HepG2 (cell line): ENCODE results near the gene VAMP8. TPM values are rescaled to one million over a fixed set of nuclear protein-coding genes. Genes with fewer than 3 reads are reported as not detected.

ENCODE experiments used
- BRD4 ChIP-seq: sonication (generic); formaldehyde crosslinking; IDR thresholded peaks from 2 replicates; pipeline ENCODE4 v1.4.0; 2020; ENCODE audit warnings: missing genetic modification reagents
- CBFB ChIP-seq: sonication (generic); formaldehyde crosslinking; IDR thresholded peaks from 2 replicates; pipeline ENCODE4 v1.4.0; 2020; ENCODE audit warnings: missing genetic modification reagents
- CENPBD1 ChIP-seq: sonication (generic); formaldehyde crosslinking; IDR thresholded peaks from 2 replicates; pipeline ENCODE4 v1.8.0; 2022; ENCODE audit warnings: missing genetic modification reagents, low read depth, mild to moderate bottlenecking, borderline replicate concordance
- ERF ChIP-seq: IDR thresholded peaks from 2 replicates; pipeline ENCODE4 v1.6.1; 2018; ENCODE audit warnings: missing biosample characterization, missing genetic modification reagents
- KDM5A ChIP-seq: fragments of 200-600 bp; sonication (generic); IDR thresholded peaks from 2 replicates; pipeline ENCODE4 v1.7.0; 2018; ENCODE audit warnings: antibody characterized with exemption, mild to moderate bottlenecking, low read length, borderline replicate concordance
- KLF16 ChIP-seq, 2 experiments: sonication (generic) in 1 of 2; formaldehyde crosslinking in 1 of 2; IDR thresholded peaks; 2 replicates each; pipeline versions ENCODE4 v1.6.1 to v1.8.0; 2016 to 2023; ENCODE audit warnings: missing genetic modification reagents in 2 of 2, missing compliant biosample characterization in 1 of 2
- MIER2 ChIP-seq: IDR thresholded peaks from 2 replicates; pipeline ENCODE4 v1.6.1; 2016; ENCODE audit warnings: missing biosample characterization, missing genetic modification reagents
- NFYC ChIP-seq: IDR thresholded peaks from 2 replicates; pipeline ENCODE4 v1.6.1; 2016; ENCODE audit warnings: missing genetic modification reagents, missing compliant biosample characterization
- SOX13 ChIP-seq, 3 experiments: fragments of 450-650 bp in 1 of 3; sonication (generic) in 1 of 3; formaldehyde crosslinking in 1 of 3; IDR thresholded peaks in 2 of 3; conservative IDR thresholded peaks in 1 of 3; 2 replicates each; pipeline versions ENCODE4 v1.5.0 to v1.6.1; 2016 to 2020; ENCODE audit warnings: antibody characterized with exemption in 1 of 3, mild to moderate bottlenecking in 1 of 3, missing compliant biosample characterization in 1 of 3, missing genetic modification reagents in 1 of 3, moderate library complexity in 1 of 3
- STAT5B ChIP-seq: sonication (generic); formaldehyde crosslinking; IDR thresholded peaks from 2 replicates; pipeline ENCODE4 v1.4.0; 2020; ENCODE audit warnings: missing genetic modification reagents
- THAP8 ChIP-seq: sonication (generic); formaldehyde crosslinking; IDR thresholded peaks from 2 replicates; pipeline ENCODE4 v1.5.1; 2020; ENCODE audit warnings: missing genetic modification reagents, mild to moderate bottlenecking, borderline replicate concordance
- U2AF2 ChIP-seq: fragments of 200-400 bp; formaldehyde crosslinking; IDR thresholded peaks from 2 replicates; pipeline ENCODE4 v1.6.1; 2017; ENCODE audit warnings: low read depth, mild to moderate bottlenecking, low read length
- ZFP41 ChIP-seq: sonication (generic); formaldehyde crosslinking; IDR thresholded peaks from 2 replicates; pipeline ENCODE4 v1.4.0; 2020; ENCODE audit warnings: mild to moderate bottlenecking, missing genetic modification reagents, borderline replicate concordance
- ZNF205 ChIP-seq: IDR thresholded peaks from 2 replicates; pipeline ENCODE4 v1.6.1; 2018; ENCODE audit warnings: missing biosample characterization, missing genetic modification reagents
- ZNF367 ChIP-seq: sonication (generic); formaldehyde crosslinking; IDR thresholded peaks from 2 replicates; pipeline ENCODE4 v1.4.0; 2020; ENCODE audit warnings: missing genetic modification reagents, borderline replicate concordance
- ZNF44 ChIP-seq: sonication (generic); formaldehyde crosslinking; IDR thresholded peaks from 2 replicates; pipeline ENCODE4 v1.5.1; 2020; ENCODE audit warnings: mild to moderate bottlenecking, missing genetic modification reagents
- ZNF510 ChIP-seq: sonication (generic); formaldehyde crosslinking; IDR thresholded peaks from 2 replicates; pipeline ENCODE4 v1.4.0; 2020; ENCODE audit warnings: low read depth, mild to moderate bottlenecking, missing genetic modification reagents
- ZNF550 ChIP-seq: sonication (generic); formaldehyde crosslinking; IDR thresholded peaks from 2 replicates; pipeline ENCODE4 v1.4.0; 2020; ENCODE audit warnings: mild to moderate bottlenecking, missing genetic modification reagents, borderline replicate concordance
- ZNF552 ChIP-seq: sonication (generic); formaldehyde crosslinking; IDR thresholded peaks from 2 replicates; pipeline ENCODE4 v1.9.0; 2022; ENCODE audit warnings: missing genetic modification reagents, mild to moderate bottlenecking, borderline replicate concordance
- ZNF674 ChIP-seq: sonication (generic); formaldehyde crosslinking; IDR thresholded peaks from 2 replicates; pipeline ENCODE4 v1.5.0; 2020; ENCODE audit warnings: low read depth, mild to moderate bottlenecking, missing genetic modification reagents
- ZNF781 ChIP-seq: sonication (generic); formaldehyde crosslinking; IDR thresholded peaks from 2 replicates; pipeline ENCODE4 v1.5.1; 2020; ENCODE audit warnings: borderline replicate concordance, mild to moderate bottlenecking, missing genetic modification reagents; ENCODE audit errors: not compliant biosample characterization
- ZNF782 ChIP-seq: sonication (generic); formaldehyde crosslinking; IDR thresholded peaks from 2 replicates; pipeline ENCODE4 v1.4.0; 2020; ENCODE audit warnings: missing genetic modification reagents, mild to moderate bottlenecking, borderline replicate concordance
- ZSCAN9 ChIP-seq: IDR thresholded peaks from 2 replicates; pipeline ENCODE4 v1.6.1; 2016; ENCODE audit warnings: borderline replicate concordance
- polyA plus RNA-seq, 8 experiments: library from polyadenylated mRNA; depleted of rRNA in 3 of 8; stranded (reverse) in 7 of 8; unstranded in 1 of 8; fragments of >200 nt; fragmentation: Illumina TruSeq in 4 of 8; extraction: Trizol in 4 of 8; gene quantifications; 2 replicates each; pipeline versions ENCODE4 v1.2.1 to v1.2.3, GENCODE V29; 2011 to 2016; ENCODE audit warnings: low read depth in 4 of 8, missing spikeins in 1 of 8, mixed read lengths in 1 of 8; ENCODE audit not compliant: insufficient read depth in 1 of 8
- total RNA-seq, 5 experiments: library from RNA; depleted of rRNA; stranded (reverse); fragments of >200 nt; fragmentation: Illumina TruSeq; extraction: Trizol; gene quantifications; 2 replicates each; pipeline ENCODE4 v1.2.3, GENCODE V29; 2016; ENCODE audit warnings: low read depth in 1 of 5
- TF ChIP-seq, protein P1 (sequence below): sonication (generic); formaldehyde crosslinking; IDR thresholded peaks from 2 replicates; pipeline ENCODE4 v1.8.1; 2023; ENCODE audit warnings: missing genetic modification reagents, inconsistent platforms, borderline replicate concordance
- TF ChIP-seq, protein P2 (sequence below): sonication (generic); formaldehyde crosslinking; IDR thresholded peaks from 2 replicates; pipeline ENCODE4 v1.4.0; 2020; ENCODE audit warnings: low read depth, mild to moderate bottlenecking, missing genetic modification reagents

VAMP8 gene
- total and polyA plus RNA-seq, 2 of the 13 experiments (the other 11 are each of a cell fraction or from before 2014, with no cell fraction given) = 83.3 to 157 TPM

- TF ChIP-seq THAP8 (no peak), MIER2 (CRISPR knock-in tag) (0 out of 2 replicates have a peak, but pooled peaks have one; percentile 17), CENPBD1 (CRISPR knock-in tag) (no peak), ZNF510 (CRISPR knock-in tag) (no peak), SOX13 (IDR thresholded peaks at IDR 0.05) (no peak), SOX13 (CRISPR knock-in tag; conservative IDR thresholded peaks at IDR 0.05 in 1 of 2, IDR thresholded peaks at IDR 0.05 in 1 of 2) (peak in 1 of 2 experiments; percentile 40; a peak in 2 of 4 replicates), ZFP41 (CRISPR knock-in tag) (0 out of 2 replicates have a peak, but pooled peaks have one; percentile 69), ZNF205 (peak; percentile 61; the same call in 1 of the 2 replicates), NFYC (CRISPR knock-in tag) (0 out of 2 replicates have a peak, but pooled peaks have one; percentile 10), ZNF782 (no peak; the same call in 1 of the 2 replicates), ZNF550 (CRISPR knock-in tag) (no peak), ZNF674 (CRISPR knock-in tag) (no peak), KDM5A (peak; percentile 46; the same call in 1 of the 2 replicates), STAT5B (no peak), CBFB (no peak), ZNF552 (CRISPR knock-in tag) (no peak; the same call in 1 of the 2 replicates), ZSCAN9 (CRISPR knock-in tag) (peak; percentile 71; the same call in 1 of the 2 replicates), BRD4 (CRISPR knock-in tag) (peak; percentile 92), ZNF367 (CRISPR knock-in tag) (no peak), U2AF2 (0 out of 2 replicates have a peak, but pooled peaks have one; percentile 47), KLF16 (CRISPR knock-in tag; IDR thresholded peaks at IDR 0.05) (0 out of 4 replicates have a peak, but pooled peaks of 1 of the 2 experiments have one; percentile 54), ERF (CRISPR knock-in tag) (0 out of 2 replicates have a peak, but pooled peaks have one; percentile 26), ZNF781 (CRISPR knock-in tag) (no peak), ZNF44 (CRISPR knock-in tag) (no peak)
- TF ChIP-seq, protein P1, sequence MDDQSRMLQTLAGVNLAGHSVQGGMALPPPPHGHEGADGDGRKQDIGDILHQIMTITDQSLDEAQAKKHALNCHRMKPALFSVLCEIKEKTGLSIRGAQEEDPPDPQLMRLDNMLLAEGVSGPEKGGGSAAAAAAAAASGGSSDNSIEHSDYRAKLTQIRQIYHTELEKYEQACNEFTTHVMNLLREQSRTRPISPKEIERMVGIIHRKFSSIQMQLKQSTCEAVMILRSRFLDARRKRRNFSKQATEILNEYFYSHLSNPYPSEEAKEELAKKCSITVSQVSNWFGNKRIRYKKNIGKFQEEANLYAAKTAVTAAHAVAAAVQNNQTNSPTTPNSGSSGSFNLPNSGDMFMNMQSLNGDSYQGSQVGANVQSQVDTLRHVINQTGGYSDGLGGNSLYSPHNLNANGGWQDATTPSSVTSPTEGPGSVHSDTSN (CRISPR knock-in tag) = peak; percentile 48; the same call in 1 of the 2 replicates
- TF ChIP-seq, protein P2, sequence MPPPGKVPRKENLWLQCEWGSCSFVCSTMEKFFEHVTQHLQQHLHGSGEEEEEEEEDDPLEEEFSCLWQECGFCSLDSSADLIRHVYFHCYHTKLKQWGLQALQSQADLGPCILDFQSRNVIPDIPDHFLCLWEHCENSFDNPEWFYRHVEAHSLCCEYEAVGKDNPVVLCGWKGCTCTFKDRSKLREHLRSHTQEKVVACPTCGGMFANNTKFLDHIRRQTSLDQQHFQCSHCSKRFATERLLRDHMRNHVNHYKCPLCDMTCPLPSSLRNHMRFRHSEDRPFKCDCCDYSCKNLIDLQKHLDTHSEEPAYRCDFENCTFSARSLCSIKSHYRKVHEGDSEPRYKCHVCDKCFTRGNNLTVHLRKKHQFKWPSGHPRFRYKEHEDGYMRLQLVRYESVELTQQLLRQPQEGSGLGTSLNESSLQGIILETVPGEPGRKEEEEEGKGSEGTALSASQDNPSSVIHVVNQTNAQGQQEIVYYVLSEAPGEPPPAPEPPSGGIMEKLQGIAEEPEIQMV = no peak
These were observed 39.5 kb upstream of the VAMP8 start (continued) for GRCh38 chr2:85537600-85538506.
